ENCODE measurements around the gene ZNF331.

ZNF331 gene

GRCh38 chr19:53577968-53578367 is 40.0 kb downstream of the ZNF331 start:
- no peak for DNase-seq

DNA sequence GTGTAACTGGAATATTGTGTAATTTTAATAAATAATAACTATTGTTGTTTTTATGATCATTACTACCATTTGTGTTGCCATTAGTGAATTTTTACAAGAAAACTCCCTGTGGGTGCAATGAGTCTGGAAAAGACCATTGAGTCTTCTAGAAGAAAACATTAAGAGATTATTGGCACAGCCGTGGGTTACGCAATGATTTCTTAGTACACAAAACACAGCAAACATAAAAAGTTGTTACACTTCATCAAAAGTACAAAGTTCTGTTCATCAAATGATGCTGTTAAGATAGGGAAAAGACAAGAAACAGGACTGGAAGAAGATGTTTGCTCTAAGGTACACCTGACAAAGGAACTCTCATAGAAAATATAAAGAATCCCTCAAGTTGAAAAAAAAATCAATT is 41.6 kb downstream of the ZNF331 start:
- no peak for DNase-seq

DNA sequence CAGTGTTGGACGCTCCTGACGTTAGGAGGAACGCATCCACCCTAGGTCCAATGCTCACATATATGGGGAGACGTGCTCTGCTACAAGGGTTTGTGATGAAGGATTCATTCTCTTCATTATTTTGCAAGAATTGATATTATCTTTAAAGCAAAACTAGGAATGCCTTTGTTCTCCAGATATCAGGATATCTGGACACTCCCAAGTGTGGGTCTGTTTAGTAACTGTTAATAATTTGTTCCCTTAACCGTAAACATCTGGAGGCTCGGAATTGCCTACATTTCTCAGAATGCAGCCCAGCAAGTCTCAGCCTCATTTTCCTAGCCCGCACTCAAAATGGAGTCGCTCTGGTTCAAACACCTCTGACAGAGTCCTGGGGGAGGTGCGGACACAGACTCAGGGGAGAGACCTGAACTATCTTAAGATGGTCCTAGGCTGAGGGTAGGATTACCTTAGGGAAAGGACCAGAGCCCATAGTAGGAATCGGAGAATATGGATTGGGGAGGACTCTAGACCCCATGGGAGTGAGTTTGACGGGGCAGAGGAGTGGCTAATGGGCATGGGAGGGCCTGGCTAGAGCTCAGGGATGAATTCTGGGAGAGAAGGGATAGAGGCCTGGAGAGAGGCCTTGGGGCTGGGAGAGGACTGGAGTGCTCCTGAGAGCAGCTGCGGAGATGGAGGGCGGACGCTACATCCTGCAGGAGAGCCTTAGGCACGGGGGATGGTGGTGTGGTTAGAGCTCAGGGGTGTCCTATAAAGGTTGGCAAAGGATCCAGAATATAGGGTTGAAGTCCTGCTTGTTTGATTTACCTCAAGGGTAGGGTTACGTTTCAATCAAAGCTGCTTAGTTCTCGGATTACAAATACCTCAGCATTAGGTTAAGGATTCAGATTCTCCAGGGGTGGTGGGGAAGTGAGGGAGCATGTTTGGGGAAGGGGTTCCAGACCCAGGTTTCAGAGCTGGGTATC is 43.2 kb downstream of the ZNF331 start:
- no peak for DNase-seq

DNA sequence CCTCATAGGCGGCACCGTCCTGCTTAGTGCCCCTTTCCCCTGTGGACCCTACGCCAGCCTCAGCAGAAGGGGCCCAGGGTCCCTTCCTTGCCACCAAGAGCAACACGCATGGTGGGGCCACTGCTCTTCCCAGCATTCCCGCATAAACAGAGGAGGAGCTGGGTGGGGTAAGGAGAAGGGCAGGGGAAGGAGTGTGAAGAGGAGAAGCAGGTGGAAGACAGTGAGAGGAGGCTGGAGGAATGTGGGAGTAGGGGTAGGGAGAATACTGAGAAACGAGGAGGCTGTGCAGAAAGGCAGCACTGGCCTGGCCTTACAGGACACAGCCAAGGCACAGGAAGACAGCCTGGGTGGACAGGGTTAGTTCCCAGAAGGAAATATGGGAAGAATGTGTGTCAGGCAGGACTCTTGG is 43.9 kb downstream of the ZNF331 start:
- DNase-seq = no peak

DNA sequence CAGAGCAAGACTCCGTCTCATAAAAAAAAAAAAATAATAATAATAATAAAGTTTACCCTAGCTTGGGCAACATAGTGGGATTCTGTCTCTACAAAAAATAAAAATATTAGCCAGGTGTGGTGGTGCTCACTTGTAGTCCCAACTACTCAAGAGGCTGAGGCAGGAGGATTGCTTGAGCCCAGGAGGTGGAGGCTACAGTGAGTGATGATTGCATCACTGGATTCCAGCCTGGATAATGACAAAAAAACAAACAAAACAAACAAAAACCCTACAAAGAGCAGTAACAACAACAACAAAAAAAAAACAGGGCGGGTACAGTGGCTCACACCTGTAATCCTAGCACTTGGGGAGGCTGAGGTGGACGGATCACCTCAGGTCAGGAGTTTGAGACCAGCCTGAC is 45.2 kb downstream of the ZNF331 start:
- DNase-seq = no peak

- DNase-seq = no peak
These were observed 48.3 kb downstream of the ZNF331 start for GRCh38 chr19:53586277-53586691.

DNA sequence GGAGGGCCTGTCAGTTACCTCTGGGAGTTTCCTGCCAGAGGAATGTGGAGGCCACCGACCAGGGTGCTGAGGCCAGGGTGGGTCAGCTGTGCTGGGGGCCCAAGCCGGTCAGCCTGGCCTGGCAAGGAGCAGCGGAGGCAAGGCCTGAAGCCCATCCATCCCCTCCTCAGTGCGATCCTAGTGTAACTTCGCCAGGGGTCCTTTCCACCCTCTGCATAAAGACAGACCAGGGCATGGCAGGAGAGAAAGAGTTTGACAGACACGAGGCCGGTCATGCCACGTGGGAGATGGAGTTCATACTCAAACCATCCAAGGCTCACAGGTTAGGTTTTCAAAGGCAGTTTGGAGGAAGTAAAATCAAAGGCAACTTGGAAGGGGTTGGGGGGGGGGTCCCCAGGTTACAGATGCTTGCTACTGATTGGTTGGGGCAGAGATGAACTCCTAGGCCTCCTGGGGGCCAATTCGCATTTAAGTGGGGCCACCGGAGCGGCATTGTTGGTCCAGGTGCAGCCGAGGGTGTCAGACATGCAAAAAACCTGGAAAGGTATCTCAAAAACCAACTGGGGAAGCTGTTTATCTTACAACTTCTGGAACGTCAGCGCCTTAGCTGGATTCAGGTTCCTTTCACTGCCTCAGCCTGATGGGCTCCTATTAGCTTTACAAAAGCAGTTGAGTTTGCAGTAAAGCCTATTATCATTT is 57.0 kb downstream of the ZNF331 start:
- no peak for DNase-seq

DNA sequence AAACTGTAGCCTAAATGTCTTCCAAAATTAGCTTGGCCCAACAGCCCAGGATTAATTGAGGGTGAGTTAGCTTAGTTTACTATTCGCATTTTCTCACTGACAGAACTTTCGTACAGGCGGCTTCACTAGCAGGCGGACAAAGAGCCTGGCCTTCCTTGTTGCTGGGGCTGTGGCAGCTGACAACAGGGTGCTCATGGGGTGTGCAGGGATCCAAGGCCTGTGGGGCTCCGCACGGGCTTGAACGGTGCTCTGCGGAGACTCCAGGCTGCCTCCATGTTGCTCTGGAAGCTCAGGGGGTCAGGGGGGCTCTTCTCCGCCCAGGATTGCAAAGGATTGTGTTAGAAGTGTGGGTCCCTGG is 57.5 kb downstream of the ZNF331 start:
- DNase-seq = no peak

DNA sequence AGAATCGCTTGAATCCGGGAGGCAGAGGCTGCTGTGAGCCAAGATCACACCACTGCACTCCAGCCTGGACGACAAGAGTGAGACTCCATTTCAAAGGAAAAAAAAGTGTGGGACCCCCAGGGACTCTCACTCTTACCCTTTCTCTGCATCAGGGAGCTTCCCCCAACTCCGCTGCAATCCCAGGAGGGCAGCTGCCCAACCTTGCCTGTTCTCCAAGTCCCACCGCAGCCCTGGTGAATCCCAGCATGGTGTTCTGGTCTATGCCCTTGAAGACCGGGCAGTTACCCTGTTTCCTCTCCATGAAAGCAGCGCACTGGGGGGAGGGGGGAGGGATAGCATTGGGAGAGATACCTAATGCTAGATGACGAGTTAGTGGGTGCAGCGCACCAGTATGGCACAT is 58.1 kb downstream of the ZNF331 start:
- DNase-seq = no peak

DNA sequence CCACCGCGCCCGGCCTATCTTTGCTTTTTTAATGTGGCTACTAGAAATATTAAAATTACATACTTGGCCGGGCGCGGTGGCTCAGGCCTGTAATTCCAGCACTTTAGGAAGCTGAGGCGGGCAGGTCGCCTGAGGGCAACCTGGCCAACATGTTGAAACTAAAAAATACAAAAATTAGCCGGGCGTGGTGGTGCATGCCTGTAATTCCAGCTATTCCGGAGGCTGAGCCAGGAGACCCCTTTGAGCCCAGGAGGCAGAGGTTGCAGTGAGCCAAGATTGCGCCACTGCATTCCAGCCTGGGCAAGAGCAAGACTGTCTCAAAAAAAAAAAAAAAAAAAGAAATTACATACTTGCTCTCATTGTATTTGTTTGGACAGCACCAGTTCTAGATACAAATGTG is 59.1 kb downstream of the ZNF331 start:
- no peak for DNase-seq

GRCh38 chr19:53598361-53598760 is 60.4 kb downstream of the ZNF331 start:
- no peak for DNase-seq

GRCh38 chr19:53600217-53600616 is 62.3 kb downstream of the ZNF331 start:
- no peak for DNase-seq

GRCh38 chr19:53606031-53606430 is 68.1 kb downstream of the ZNF331 start:
- DNase-seq = no peak

- no peak for DNase-seq
These were observed 70.4 kb downstream of the ZNF331 start for GRCh38 chr19:53608381-53608780.

GRCh38 chr19:53612762-53613526 is 75.0 kb downstream of the ZNF331 start:
- no peak for DNase-seq

DNA sequence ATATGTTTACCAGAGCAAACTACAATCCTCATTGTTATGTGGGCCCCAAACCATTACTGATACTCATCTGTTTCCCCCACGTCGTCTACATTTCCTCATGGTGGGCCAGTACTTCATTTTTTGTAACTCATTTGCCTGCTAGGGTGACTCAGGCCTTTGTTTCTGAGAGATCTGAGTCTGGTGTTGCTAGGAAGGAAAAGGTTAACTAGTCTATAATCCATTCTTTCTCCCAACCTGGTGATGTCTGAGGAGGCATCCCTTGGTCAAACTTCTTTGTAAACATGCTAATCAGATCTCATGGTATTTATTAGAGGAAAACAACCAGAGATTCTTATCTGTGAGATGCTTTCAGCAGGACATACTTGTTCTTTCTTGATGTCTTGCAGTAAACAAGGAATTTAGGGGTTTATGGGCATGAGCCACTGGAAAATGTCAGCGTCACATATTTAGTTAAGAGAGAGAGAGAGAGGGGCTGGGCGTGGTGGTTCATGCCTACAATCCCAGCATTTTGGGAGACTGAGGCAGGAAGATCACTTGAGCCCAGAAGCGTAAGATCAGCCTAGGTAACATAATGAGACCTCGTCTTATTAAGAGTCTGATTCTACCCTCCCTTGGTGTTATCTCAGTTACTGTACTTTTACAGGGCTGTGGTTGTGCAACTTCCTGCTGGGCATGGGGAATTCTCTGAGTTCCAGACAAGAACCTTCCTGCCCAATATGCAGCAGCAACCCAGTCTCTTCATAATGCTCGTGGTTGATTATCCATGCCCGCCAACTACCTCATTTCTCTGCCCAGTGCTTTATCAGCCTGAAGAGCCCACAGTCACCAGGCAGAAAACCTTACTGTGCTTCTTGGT is 84.2 kb downstream of the ZNF331 start:
- no peak for DNase-seq

DNA sequence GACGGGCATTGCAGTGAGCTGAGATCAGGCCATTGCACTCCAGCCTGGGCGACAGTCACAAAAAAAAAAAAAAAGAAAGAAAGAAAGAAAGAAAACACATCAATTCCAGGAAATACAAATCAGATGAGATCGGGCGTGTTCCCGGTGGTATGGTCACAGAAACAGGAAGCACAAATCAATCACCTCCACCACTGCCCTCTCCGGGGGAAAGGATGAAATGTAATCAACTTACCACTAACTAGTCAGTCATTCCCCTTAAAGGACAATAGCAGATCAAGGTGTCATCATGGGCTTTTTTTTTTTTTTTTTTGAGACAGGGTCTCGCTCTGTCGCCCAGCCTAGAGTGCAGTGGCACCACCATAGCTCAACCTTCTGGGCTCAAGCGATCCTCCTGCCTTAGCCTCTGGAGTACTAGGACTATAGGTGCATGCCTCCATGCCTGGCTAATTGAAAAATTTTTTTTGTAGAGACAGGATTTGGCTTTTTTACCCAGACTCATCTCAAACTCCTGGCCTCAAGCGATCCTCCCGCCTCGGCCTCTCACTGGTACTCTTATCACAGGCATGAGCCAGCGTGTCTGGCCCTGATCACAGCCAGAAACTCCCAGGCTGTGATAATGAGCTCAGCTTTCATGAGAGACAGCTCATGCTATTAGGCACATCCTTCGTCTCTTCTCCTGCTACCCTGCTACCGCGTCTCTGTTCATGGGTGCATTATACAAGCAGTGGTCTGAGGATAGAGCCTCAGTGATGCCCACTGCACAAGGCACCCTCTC is 87.0 kb downstream of the ZNF331 start:
- no peak for DNase-seq

- DNase-seq = no peak
These were observed 88.5 kb downstream of the ZNF331 start for GRCh38 chr19:53626486-53626885.

GRCh38 chr19:53626976-53627375 is 89.0 kb downstream of the ZNF331 start:
- DNase-seq = no peak

Data from DMS53 (cell line).